Natural killer cell (primary cell): ENCODE results near the gene SERPINI1. TPM values are rescaled to one million over a fixed set of nuclear protein-coding genes. Genes with fewer than 3 reads are reported as not detected.

ENCODE experiments used
- ATAC-seq, 3 donors: fragments of 150-1000 bp in 2 of 3; fragments of 200-7000 bp in 1 of 3; cut with Tn5 transposase; 1 replicate in 1 of 3; 2 replicates in 2 of 3; pipeline ENCODE4 v1.10.0; 2021; ENCODE audit warnings: mild to moderate bottlenecking in 2 of 3, moderate library complexity in 2 of 3
- DNase-seq, 2 donors: peaks; one replicate each; pipeline versions ENCODE4 v3.0.0 to v3.0.0-alpha.2; 2013 to 2021; ENCODE audit warnings: mixed read lengths in 1 of 2
- H3K27ac ChIP-seq: one replicate; pipeline ENCODE4 v1.5.1; 2013; ENCODE audit warnings: mild to moderate bottlenecking, low read length
- H3K27me3 ChIP-seq: one replicate; pipeline ENCODE4 v1.6.1; 2013; ENCODE audit warnings: low read length; ENCODE audit not compliant: control insufficient read depth, insufficient read depth
- H3K36me3 ChIP-seq: one replicate; pipeline ENCODE4 v1.6.1; 2013; ENCODE audit warnings: low read length; ENCODE audit not compliant: control insufficient read depth, insufficient read depth
- H3K4me1 ChIP-seq: one replicate; pipeline ENCODE4 v1.6.1; 2013; ENCODE audit warnings: low read length; ENCODE audit not compliant: control insufficient read depth, insufficient read depth
- H3K4me3 ChIP-seq: one replicate; pipeline ENCODE4 v1.5.1; 2013; ENCODE audit warnings: low read length
- H3K9me3 ChIP-seq: one replicate; pipeline ENCODE4 v1.6.1; 2013; ENCODE audit warnings: low read length; ENCODE audit not compliant: control insufficient read depth, insufficient read depth
- H3K27ac Mint-ChIP-seq, 2 donors: one replicate each; pipeline ENCODE4 v1.8.0; 2022; ENCODE audit warnings: mild to moderate bottlenecking in 2 of 2, mixed read lengths in 2 of 2, moderate library complexity in 1 of 2
- H3K27me3 Mint-ChIP-seq, 2 donors: one replicate each; pipeline ENCODE4 v1.8.0; 2022; ENCODE audit warnings: low read depth in 2 of 2, mixed read lengths in 2 of 2
- H3K36me3 Mint-ChIP-seq: one replicate; pipeline ENCODE4 v1.8.0; 2022; ENCODE audit warnings: mixed read lengths
- H3K4me1 Mint-ChIP-seq, 2 donors: one replicate each; pipeline ENCODE4 v1.8.0; 2022; ENCODE audit warnings: mixed read lengths in 2 of 2
- H3K4me3 Mint-ChIP-seq: one replicate; pipeline ENCODE4 v1.8.0; 2022; ENCODE audit warnings: mild to moderate bottlenecking, moderate library complexity, mixed read lengths
- H3K9me3 Mint-ChIP-seq, 2 donors: one replicate each; pipeline ENCODE4 v1.8.0; 2022; ENCODE audit warnings: mixed read lengths in 2 of 2
- CTCF ChIP-seq: fragments of 200-600 bp; IDR thresholded peaks from one replicate; pipeline ENCODE4 v1.8.0; 2022; ENCODE audit warnings: antibody characterized with exemption
- WGBS: methylation state at CpG from one replicate; pipeline ENCODE4 v1.1.7; 2013; ENCODE audit warnings: missing lambda C conversion rate; ENCODE audit not compliant: insufficient coverage; 5-methylcytosine and 5-hydroxymethylcytosine counted together
- intact Hi-C: fragments of 100-400 bp; cut with micrococcal nuclease; formaldehyde crosslinking; loops from one replicate; pipeline ENCODE4 v1.14.2; 2022
- total RNA-seq, 4 donors: library from RNA; stranded (reverse); fragments of 120-200 nt in 1 of 4; gene quantifications; one replicate each; pipeline versions ENCODE4 v1.2.3 to v1.2.4, GENCODE V29; 2013 to 2022

The SERPINI1 gene
- total RNA-seq, 3 donors from 2014 or later (not counting 1 experiment from before 2014, with no cell fraction given) = 5.6 to 9.3 (median 8.5) TPM

- Mint-ChIP-seq H3K27me3 (no peaks in the 10 kb centered on the region), H3K27ac (no peak overlapping the region), H3K4me1 (no peaks in the 10 kb centered on the region), H3K9me3 (no peaks in the 10 kb centered on the region), H3K36me3 (no peaks in the 10 kb centered on the region), H3K4me3 (no peak overlapping the region)
- no peak for TF ChIP-seq CTCF
- H3K36me3 ChIP-seq = no peaks in the 10 kb centered on the region
- H3K27ac ChIP-seq = no peak overlapping the region
- no peak overlapping the region for H3K4me3 ChIP-seq
- H3K4me1 ChIP-seq = no peaks in the 10 kb centered on the region
- DNase-seq = no peak
- no peaks in the 10 kb centered on the region for H3K27me3 ChIP-seq
- H3K9me3 ChIP-seq = no peaks in the 10 kb centered on the region
- no peak for ATAC-seq
- intact Hi-C loops = no loop called here
These were observed 75.5 kb downstream of the SERPINI1 start for GRCh38 chr3:167811031-167811430.

- no peaks in the 10 kb centered on the region for H3K27me3 ChIP-seq
- H3K9me3 Mint-ChIP-seq = no peaks in the 10 kb centered on the region
- H3K36me3 Mint-ChIP-seq = no peaks in the 10 kb centered on the region
- H3K4me3 ChIP-seq = no peak overlapping the region
- intact Hi-C loops = no loop called here
- ATAC-seq = no peak
- no peak for DNase-seq
- H3K27me3 Mint-ChIP-seq = no peaks in the 10 kb centered on the region
- no peaks in the 10 kb centered on the region for H3K4me1 ChIP-seq
- no peak overlapping the region for H3K27ac ChIP-seq
- TF ChIP-seq CTCF = no peak
- no peaks in the 10 kb centered on the region for H3K4me1 Mint-ChIP-seq
- no peak overlapping the region for H3K4me3 Mint-ChIP-seq
- no peak overlapping the region for H3K27ac Mint-ChIP-seq
- WGBS = 83% methylated on average over 5 of the region's 6 CpGs
- no peaks in the 10 kb centered on the region for H3K9me3 ChIP-seq
- no peaks in the 10 kb centered on the region for H3K36me3 ChIP-seq
These were observed 77.9 kb downstream of the SERPINI1 start for GRCh38 chr3:167813169-167814123.

GRCh38 chr3:167814441-167814951, 79.0 kb downstream of the SERPINI1 start:
- Mint-ChIP-seq H3K27ac (no peak overlapping the region), H3K27me3 (no peaks in the 10 kb centered on the region), H3K36me3 (no peaks in the 10 kb centered on the region), H3K4me1 (no peaks in the 10 kb centered on the region), H3K9me3 (no peaks in the 10 kb centered on the region), H3K4me3 (no peak overlapping the region)
- TF ChIP-seq CTCF = no peak
- H3K27me3 ChIP-seq = no peaks in the 10 kb centered on the region
- no peak overlapping the region for H3K27ac ChIP-seq
- ATAC-seq (peak in 1 of 3 donors; percentile 48), DNase-seq (no peak)
- intact Hi-C loops = no loop called here
- no peak overlapping the region for H3K4me3 ChIP-seq
- no peaks in the 10 kb centered on the region for H3K36me3 ChIP-seq
- 84% methylated on average over 4 of the region's 4 CpGs for WGBS
- H3K4me1 ChIP-seq = no peaks in the 10 kb centered on the region
- H3K9me3 ChIP-seq = no peaks in the 10 kb centered on the region
